Measurements from ENCODE around the gene FLNA. TPM values are rescaled to one million over a fixed set of nuclear protein-coding genes. Genes with fewer than 3 reads are reported as not detected.

Gene FLNA
- total and polyA plus RNA-seq, 10 of the 15 experiments (the other 5 are each of a cell fraction or from before 2014, with no cell fraction given) = 5.1 to 643 (median 171) TPM

DNA sequence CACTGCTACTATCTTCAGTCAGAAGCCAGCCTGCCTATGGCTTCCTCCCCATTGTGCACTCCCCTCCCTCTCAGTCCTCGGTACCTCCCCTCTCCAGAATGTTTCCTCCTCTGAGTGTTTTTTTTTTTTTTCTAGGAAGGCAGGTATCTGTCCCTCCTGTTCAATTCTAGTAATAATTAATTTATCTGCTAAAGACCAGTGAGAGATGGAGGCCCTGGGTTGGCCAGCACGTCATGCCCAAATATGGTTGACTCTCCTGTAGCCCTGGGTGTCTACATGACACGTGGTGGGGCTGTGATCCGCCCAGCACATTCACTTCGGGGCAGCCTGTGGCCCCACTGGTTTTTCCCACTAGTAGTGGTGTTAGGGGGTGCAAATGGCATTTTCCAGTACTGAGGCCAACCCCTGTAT, 1.8 kb downstream of the FLNA start:
- CTCF ChIA-PET = interaction anchor here (0.7 to 2.0 kb wide), 18 partner anchors 10 to 406 kb away, joined by 3 to 21 read pairs (median 6); partner anchors contain the start of genes ATP6AP1, IKBKG and RPL10
- POLR2A ChIA-PET = interaction anchor here (1.0 to 1.8 kb wide), 5 partner anchors 26 to 162 kb away, joined by 4 to 7 read pairs (median 5); partner anchors contain the start of genes ATP6AP1, RPL10 and SLC10A3
- Histone ChIP-seq H3K9me3 (replicated peaks; ENCODE audit: control insufficient read depth, insufficient read depth, low read length) (no peaks in the 10 kb centered on the region; the same call in 2 of the 3 replicates), H3K4me1 (ENCODE audit: control insufficient read depth, insufficient read depth, low read length) (peaks cover 11% of the 10 kb centered on the region), H3K79me2 (ENCODE audit: control insufficient read depth, insufficient read depth, low read length) (peaks cover 33% of the 10 kb centered on the region), H3K36me3 (ENCODE audit: control insufficient read depth in 2 of 2, insufficient read depth in 2 of 2, low read length in 1 of 2) (peaks cover 0 to 4% of the 10 kb centered on the region in 2 experiments; a peak in 2 of 4 replicates), H2AFZ (ENCODE audit: control insufficient read depth, low read depth, low read length) (no peak overlapping the region), H3K4me3 (no peak overlapping the region), H3K4me2 (ENCODE audit: control insufficient read depth, insufficient read depth) (peak overlapping the region; percentile 74), H3K27me3 (replicated peaks in 1 of 2; ENCODE audit: control insufficient read depth in 2 of 2, insufficient read depth in 2 of 2, low read length in 1 of 2) (no peaks in the 10 kb centered on the region), H3K27ac (ENCODE audit: control insufficient read depth, insufficient read depth) (peak overlapping the region; percentile 58; the same call in 1 of the 2 replicates), H4K20me1 (ENCODE audit: control insufficient read depth, insufficient read depth) (no peaks in the 10 kb centered on the region), H3K9ac (ENCODE audit: control insufficient read depth, insufficient read depth, low read length) (peak overlapping the region; percentile 56)
- BruUV-seq (replicated peaks) = no TSS peak
- intact Hi-C loops (cut with micrococcal nuclease; ENCODE audit: unreplicated experiment) (loop anchor here (2.0 to 10.0 kb wide), 3 partner anchors 52 to 445 kb away; partner anchors contain the start of genes ARHGAP4 and ATP6AP1), in situ Hi-C loops (cut with MboI) (loop anchor here (5.0 kb wide), 1 partner anchor 440 kb away; no protein-coding TSS in a partner anchor)
- DNase-seq (ENCODE audit: low read depth, low spot score) = peak; percentile 31
- RAD21 ChIA-PET (ENCODE audit: unreplicated experiment) = interaction anchor here (0.8 to 2.4 kb wide), 5 partner anchors 9 to 161 kb away, joined by 3 to 12 read pairs (median 10); partner anchors contain the start of gene ATP6AP1
- peak; percentile 59 for ATAC-seq
- SMC1A ChIA-PET (ENCODE audit: uncharacterized antibody, unreplicated experiment) = interaction anchor here (1.5 to 2.0 kb wide), 3 partner anchors 10 to 155 kb away, joined by 7 to 10 read pairs (median 10); partner anchors contain the start of gene RPL10
- no peak for FAIRE-seq
- WGBS (ENCODE audit: insufficient coverage, insufficient replicate concordance, low lambda C conversion rate, missing lambda C conversion rate) = 18% methylated on average over 5 of the region's 5 CpGs
- TF ChIP-seq, protein P1, sequence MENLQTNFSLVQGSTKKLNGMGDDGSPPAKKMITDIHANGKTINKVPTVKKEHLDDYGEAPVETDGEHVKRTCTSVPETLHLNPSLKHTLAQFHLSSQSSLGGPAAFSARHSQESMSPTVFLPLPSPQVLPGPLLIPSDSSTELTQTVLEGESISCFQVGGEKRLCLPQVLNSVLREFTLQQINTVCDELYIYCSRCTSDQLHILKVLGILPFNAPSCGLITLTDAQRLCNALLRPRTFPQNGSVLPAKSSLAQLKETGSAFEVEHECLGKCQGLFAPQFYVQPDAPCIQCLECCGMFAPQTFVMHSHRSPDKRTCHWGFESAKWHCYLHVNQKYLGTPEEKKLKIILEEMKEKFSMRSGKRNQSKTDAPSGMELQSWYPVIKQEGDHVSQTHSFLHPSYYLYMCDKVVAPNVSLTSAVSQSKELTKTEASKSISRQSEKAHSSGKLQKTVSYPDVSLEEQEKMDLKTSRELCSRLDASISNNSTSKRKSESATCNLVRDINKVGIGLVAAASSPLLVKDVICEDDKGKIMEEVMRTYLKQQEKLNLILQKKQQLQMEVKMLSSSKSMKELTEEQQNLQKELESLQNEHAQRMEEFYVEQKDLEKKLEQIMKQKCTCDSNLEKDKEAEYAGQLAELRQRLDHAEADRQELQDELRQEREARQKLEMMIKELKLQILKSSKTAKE (IDR thresholded peaks at IDR 0.05; ENCODE audit: low read depth, poor library complexity, severe bottlenecking) = no peak
- no peak for TF ChIP-seq POU2F2 (IDR thresholded peaks at IDR 0.05; ENCODE audit: borderline replicate concordance, low read depth, low read length)
- TF ChIP-seq ZNF217 (IDR thresholded peaks at IDR 0.05) = no peak
- no peak for TF ChIP-seq MYB (IDR thresholded peaks at IDR 0.05; ENCODE audit: borderline replicate concordance, low read depth, low read length)
- no peak for TF ChIP-seq SUPT20H (IDR thresholded peaks at IDR 0.05; ENCODE audit: borderline replicate concordance, control insufficient read depth, low read depth, low read length)
- TF ChIP-seq, protein P2, sequence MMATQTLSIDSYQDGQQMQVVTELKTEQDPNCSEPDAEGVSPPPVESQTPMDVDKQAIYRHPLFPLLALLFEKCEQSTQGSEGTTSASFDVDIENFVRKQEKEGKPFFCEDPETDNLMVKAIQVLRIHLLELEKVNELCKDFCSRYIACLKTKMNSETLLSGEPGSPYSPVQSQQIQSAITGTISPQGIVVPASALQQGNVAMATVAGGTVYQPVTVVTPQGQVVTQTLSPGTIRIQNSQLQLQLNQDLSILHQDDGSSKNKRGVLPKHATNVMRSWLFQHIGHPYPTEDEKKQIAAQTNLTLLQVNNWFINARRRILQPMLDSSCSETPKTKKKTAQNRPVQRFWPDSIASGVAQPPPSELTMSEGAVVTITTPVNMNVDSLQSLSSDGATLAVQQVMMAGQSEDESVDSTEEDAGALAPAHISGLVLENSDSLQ (IDR thresholded peaks at IDR 0.05) = no peak
- peak; percentile 50; the same call in 1 of the 2 replicates for TF ChIP-seq MAX (IDR thresholded peaks at IDR 0.05; ENCODE audit: low read depth, low read length)
- no peak for TF ChIP-seq ASH2L (IDR thresholded peaks at IDR 0.05; ENCODE audit: borderline replicate concordance, low read depth)
- TF ChIP-seq ATF2 (IDR thresholded peaks at IDR 0.05; ENCODE audit: low read length) = no peak
- TF ChIP-seq FOXK2 (IDR thresholded peaks at IDR 0.05) = no peak
- TF ChIP-seq CBX5 (IDR thresholded peaks at IDR 0.05; ENCODE audit: low read depth) = no peak
- TF ChIP-seq USF2 (IDR thresholded peaks at IDR 0.05; ENCODE audit: borderline replicate concordance, low read depth, low read length) = peak; percentile 43
- TF ChIP-seq ZNF622 (IDR thresholded peaks at IDR 0.05) = no peak
- no peak for TF ChIP-seq YY1 (IDR thresholded peaks at IDR 0.05; ENCODE audit: low read depth, low read length)
- TF ChIP-seq NBN (IDR thresholded peaks at IDR 0.05) = no peak
- no peak for TF ChIP-seq TCF12 (IDR thresholded peaks at IDR 0.05; ENCODE audit: low read depth, low read length)
- TF ChIP-seq PML (IDR thresholded peaks at IDR 0.05; ENCODE audit: low read length) = no peak

Data from GM12878 (cell line).